HG03064 (cell line): ENCODE measurements around the gene LIX1.
"Not testable (repeated sequence)": the region's sequence is repeated elsewhere in the genome, so short reads cannot be mapped to it uniquely, and the experiment has no call there.

Source experiments
- ATAC-seq: cut with Tn5 transposase; IDR thresholded peaks from one replicate; pipeline ENCODE4 v1.9.1; 2021; ENCODE audit warnings: low read depth; ENCODE audit not compliant: unreplicated experiment

Gene LIX1

DNA sequence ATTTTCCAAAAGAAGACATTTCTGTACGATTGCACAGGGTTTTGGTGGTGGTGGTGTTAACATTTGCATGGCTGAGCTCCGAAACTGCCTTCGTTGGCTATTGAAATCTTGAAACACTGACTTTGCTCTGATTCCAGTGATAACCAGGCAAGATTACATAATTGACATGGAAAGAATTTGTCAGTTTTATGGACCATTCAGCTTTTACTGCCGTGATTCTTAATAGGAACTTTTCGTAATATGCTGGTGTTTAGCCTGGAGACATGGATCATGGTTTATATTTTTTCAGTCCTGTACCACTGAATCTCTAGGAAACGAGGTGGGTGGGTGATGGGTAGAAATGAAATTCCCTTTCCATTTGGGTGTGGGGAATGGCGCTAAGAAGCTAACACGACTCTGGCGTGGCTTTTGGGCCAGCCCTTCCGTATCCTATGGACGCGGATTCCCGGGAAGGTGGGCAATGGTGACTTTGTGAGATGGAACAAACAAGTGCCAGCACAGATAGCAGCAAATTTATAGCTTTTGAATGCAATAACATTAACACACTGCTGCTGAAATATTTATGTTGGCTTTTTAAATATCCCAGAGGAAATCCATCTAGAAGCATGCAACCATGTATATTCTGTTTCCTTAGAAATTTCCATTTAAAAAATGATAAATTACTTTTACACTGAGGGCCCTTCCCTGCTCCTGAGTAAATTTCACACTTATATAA is 36.8 kb downstream of the LIX1 start:
- no peak for ATAC-seq

DNA sequence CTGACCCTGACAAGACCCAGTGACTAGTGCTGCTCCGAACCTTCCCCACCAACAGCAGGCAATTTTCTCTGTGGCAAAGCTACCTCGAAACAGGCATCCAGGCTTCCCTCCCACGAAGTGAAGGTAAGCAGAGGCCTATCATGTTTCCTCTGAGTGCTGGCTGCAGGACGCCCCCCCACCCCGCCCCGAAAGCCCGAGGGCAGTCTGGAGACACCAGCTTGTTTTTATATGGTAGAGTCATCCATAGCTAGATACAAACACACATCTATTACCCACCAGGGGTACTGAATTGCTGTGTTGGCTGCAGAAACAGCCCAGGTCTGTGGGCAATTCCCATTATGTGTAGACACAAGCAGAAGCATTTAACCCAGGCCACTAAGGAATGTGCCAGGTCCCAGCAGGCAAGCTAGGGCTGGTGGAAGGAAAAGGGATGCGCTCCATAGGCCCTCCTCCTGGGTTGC is 40.4 kb downstream of the LIX1 start:
- ATAC-seq, result no peak

GRCh38 chr5:97101189-97101910 is 41.1 kb downstream of the LIX1 start:
- ATAC-seq, result no peak

GRCh38 chr5:97100476-97100875 is 41.9 kb downstream of the LIX1 start:
- ATAC-seq, result no peak

DNA sequence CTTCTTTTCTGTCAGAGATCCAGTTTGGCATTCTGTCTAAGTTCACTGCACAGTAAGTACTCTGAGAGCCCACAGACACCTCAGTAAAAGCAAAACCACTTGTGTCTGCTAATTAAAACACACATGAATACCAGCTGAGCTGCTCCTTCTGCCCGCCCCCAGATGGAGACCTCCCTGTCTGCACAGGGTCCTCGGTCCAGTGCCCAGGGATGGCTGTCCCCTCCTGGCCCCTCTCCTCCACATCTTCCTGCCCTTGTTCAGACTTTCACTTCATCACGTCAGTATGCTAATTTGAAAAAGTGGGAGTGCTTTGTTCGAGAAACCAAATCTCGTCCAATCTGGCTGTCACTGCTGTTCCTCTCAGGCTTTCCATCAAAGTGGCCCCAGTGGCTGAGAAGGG is 43.5 kb downstream of the LIX1 start:
- ATAC-seq, result no peak

DNA sequence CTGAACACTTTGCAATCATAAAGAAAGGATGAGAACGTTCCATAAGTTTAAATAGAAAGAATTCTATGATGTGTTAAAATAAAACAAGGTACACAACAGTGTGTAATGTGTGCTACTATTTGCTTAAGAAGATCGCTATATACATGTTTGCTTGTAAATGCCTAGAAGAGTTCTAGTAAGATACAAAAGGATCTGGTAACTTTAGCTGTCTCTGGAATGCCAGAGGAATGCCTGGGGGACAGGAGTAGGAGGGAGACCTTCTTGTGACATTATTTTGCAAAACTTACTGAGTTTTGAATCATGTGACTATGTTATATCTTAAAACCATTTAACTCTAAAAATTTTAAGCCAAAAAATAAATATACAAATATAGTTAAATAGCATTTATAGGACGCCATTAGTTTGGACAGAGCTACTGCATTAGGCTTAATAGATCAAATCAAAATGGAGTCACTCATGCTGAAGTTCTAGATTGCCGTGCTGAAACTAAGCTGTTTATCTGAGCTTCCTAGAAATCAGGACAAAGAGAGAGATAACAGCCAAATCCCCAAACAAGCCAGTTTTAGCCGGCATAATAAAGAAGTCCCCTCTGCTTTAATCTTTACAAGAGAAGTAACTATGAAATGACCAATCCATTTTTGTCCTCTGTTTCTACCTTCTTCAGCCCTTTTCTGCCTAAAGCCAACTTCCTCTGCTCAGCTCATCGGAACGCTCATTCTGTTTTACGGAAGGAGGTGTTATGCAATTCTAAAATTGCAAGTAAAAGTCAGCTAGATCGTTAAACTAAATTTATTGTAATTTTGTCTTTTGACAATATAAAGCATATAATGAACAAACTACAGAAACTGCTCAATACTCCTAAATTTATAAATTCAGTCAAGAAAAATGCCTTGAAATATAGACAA is 44.8 kb downstream of the LIX1 start:
- ATAC-seq, result no peak

- no peak for ATAC-seq
Observed at GRCh38 chr5:97096846-97097245, 45.6 kb downstream of the LIX1 start.

- no peak for ATAC-seq
Observed at GRCh38 chr5:97096191-97096590, 46.2 kb downstream of the LIX1 start.

GRCh38 chr5:97095318-97095732 is 47.1 kb downstream of the LIX1 start:
- peak; percentile 49 for ATAC-seq

DNA sequence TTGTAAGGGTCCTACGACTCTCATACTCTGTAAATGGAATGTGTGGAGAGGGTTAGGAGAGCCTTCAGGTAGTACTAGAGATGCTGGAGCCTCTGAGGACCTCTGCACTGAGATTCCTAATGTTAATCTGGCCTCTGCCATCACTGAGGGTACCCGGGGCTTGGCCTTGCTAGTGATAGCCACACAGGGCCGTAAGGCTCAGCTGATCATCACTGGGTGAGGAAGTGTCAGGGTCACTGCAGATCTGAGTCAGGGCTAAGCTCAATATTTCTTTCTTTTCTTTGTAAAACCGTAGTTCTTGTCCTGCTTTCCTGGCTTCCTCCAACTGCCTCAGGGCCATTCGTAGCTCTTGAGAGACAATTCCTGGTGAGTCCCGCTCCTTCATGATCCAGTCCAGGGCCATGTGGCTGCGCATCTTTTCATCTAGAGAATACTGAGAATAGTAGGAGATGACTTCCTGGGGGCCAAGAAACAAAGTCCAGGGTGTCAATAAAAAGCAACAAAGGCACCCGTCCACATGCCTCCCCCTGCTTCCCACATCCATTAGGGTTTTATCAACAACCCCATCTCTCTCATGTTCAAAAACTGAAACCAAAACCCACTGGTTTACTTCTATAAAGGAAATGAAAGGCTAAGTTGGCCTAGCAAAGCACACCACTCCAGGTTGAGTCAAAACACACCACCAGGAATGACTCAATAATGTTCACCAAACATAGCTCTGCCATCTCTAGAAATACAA is 47.7 kb downstream of the LIX1 start:
- ATAC-seq, result peak; percentile 99

GRCh38 chr5:97093193-97093592 is 49.2 kb downstream of the LIX1 start:
- no peak for ATAC-seq

GRCh38 chr5:97090944-97091343 is 51.5 kb downstream of the LIX1 start:
- no peak for ATAC-seq

GRCh38 chr5:97089149-97089801 is 53.1 kb downstream of the LIX1 start:
- ATAC-seq, result no peak

- ATAC-seq, result no peak
Observed at GRCh38 chr5:97088774-97089148, 53.6 kb downstream of the LIX1 start.

DNA sequence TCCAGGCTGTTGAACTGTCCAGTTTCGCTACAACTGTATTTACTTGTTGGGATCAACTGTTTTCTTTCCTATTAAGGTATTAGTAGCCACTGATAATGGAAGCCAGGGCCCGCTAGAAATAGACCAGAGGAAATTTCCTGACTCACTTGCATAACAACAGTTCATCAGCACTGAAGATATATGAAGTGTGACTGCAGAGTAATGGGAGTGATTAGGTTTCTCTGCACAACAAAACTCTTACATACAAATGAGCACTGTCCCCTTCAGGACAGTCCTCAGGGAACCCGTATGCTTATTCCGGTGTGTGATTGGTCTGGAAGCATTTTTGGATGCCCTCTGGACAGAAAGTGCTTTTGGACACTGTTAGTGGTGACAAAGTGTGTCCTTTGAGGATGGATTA is 55.3 kb downstream of the LIX1 start:
- no peak for ATAC-seq

- ATAC-seq, result no peak
Observed at GRCh38 chr5:97085459-97086181, 56.8 kb downstream of the LIX1 start.

DNA sequence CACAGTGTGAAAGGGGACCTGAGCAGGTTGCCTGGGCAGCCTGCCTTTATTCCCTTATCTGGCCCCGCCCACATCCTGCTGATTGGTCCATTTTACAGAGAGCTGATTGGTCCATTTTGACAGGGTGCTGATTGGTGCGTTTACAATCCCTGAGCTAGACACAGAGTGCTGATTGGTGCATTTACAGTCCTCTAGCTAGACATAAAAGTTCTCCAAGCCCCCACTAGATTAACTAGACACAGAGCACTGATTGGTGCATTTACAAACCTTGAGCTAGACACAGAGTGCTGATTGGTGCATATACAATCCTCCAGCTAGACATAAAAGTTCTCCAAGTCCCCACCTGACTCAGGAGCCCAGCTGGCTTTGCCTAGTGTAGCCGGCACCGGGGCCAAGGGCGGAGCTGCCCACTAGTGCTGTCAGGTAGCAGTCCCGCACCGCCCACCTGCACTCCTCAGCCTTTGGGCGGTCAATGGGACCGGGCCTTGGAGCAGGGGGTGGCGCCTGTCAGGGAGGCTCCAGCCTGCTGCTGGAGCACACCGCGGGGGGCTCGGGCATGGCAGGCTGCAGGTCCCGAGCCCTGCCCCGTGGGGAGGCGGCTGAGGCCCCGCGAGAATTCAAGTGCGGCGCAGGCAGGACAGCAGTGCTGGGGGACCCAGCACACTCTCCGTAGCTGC is 57.5 kb downstream of the LIX1 start:
- not testable (repeated sequence) for ATAC-seq

DNA sequence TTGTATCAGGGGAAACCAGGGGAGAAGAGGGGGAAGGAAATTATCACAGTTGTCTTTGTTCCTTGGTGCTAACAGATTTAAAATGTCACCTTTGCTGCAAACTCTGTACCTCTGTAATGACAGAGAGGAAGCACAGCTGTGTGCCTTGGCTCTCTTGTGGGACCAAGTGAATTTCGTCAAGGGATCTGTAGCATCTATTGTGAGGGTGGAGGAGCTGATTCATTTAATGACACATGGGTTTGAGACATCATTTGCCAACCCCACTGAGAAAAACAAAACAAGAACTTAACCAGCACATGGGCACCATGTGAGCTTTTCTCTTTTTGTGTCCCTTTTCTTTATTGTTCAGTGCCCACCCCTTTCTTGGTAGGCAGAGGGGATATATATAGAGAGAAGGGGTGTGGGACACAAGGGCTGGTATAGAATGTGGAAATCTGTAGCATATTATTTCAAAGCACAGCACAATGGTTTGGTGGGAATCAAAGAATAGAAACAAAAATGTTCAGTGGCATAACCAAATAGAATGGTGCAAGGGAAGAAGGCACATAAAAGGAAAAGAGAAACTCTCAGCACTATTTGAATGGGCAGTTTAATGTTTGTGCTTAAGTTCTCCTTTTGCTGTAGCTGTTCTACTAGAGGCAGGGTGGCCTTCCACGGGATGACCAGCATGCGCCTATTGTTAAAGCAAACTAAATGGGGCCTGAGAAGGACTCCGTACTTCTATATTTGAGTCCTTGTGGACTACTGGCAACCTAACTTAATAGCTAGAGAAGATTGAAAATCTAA is 63.3 kb downstream of the LIX1 start:
- no peak for ATAC-seq
